Fibroblast of gingiva (primary cell): ENCODE measurements around the gene LIMA1.

Source experiments
- DNase-seq: peaks from one replicate; pipeline ENCODE4 v3.0.0-alpha.2; 2011; ENCODE audit warnings: low read depth

Gene LIMA1

GRCh38 chr12:50215033-50215432, 68.3 kb downstream of the LIMA1 start:
- DNase-seq, result peak; percentile 78

GRCh38 chr12:50214018-50214417, 69.3 kb downstream of the LIMA1 start:
- DNase-seq, result no peak

GRCh38 chr12:50213439-50213838, 69.9 kb downstream of the LIMA1 start:
- no peak for DNase-seq

- no peak for DNase-seq
Observed at GRCh38 chr12:50212071-50212467, 71.3 kb downstream of the LIMA1 start.

- no peak for DNase-seq
Observed at GRCh38 chr12:50211392-50212070, 71.8 kb downstream of the LIMA1 start.

GRCh38 chr12:50207424-50207823, 75.9 kb downstream of the LIMA1 start:
- no peak for DNase-seq

- DNase-seq, result no peak
Observed at GRCh38 chr12:50205648-50206047, 77.7 kb downstream of the LIMA1 start.

- DNase-seq, result no peak
Observed at GRCh38 chr12:50203691-50204090, 79.6 kb downstream of the LIMA1 start.

- no peak for DNase-seq
Observed at GRCh38 chr12:50201987-50202521, 81.3 kb downstream of the LIMA1 start.

GRCh38 chr12:50200552-50201273, 82.6 kb downstream of the LIMA1 start:
- no peak for DNase-seq

GRCh38 chr12:50198829-50199228, 84.5 kb downstream of the LIMA1 start:
- no peak for DNase-seq

GRCh38 chr12:50197297-50197727, 86.0 kb downstream of the LIMA1 start:
- DNase-seq, result no peak

GRCh38 chr12:50196537-50196936, 86.8 kb downstream of the LIMA1 start:
- no peak for DNase-seq

- no peak for DNase-seq
Observed at GRCh38 chr12:50195832-50196231, 87.5 kb downstream of the LIMA1 start.

GRCh38 chr12:50192908-50193307, 90.4 kb downstream of the LIMA1 start:
- peak; percentile 32 for DNase-seq

GRCh38 chr12:50192236-50192635, 91.1 kb downstream of the LIMA1 start:
- no peak for DNase-seq

GRCh38 chr12:50190859-50191258, 92.5 kb downstream of the LIMA1 start:
- DNase-seq, result no peak

GRCh38 chr12:50188875-50189575, 94.3 kb downstream of the LIMA1 start:
- no peak for DNase-seq

GRCh38 chr12:50188241-50188781, 95.0 kb downstream of the LIMA1 start:
- peak; percentile 31 for DNase-seq

GRCh38 chr12:50187084-50187900, 96.0 kb downstream of the LIMA1 start:
- peak; percentile 87 for DNase-seq

GRCh38 chr12:50186681-50187080, 96.6 kb downstream of the LIMA1 start:
- DNase-seq, result peak; percentile 62
